GM19043 (cell line): Measurements from ENCODE around the gene FLCN.
"Not testable (repeated sequence)": the region's sequence is repeated elsewhere in the genome, so short reads cannot be mapped to it uniquely, and the experiment has no call there.

Experiments used
- ATAC-seq: cut with Tn5 transposase; IDR thresholded peaks from one replicate; pipeline ENCODE4 v1.9.1; 2021; ENCODE audit warnings: low read depth; ENCODE audit not compliant: unreplicated experiment

Gene FLCN

GRCh38 chr17:17188586-17188985 lies 48.4 kb downstream of the FLCN start:
- ATAC-seq, result no peak

GRCh38 chr17:17186551-17187505 lies 50.1 kb downstream of the FLCN start:
- ATAC-seq, result no peak

DNA sequence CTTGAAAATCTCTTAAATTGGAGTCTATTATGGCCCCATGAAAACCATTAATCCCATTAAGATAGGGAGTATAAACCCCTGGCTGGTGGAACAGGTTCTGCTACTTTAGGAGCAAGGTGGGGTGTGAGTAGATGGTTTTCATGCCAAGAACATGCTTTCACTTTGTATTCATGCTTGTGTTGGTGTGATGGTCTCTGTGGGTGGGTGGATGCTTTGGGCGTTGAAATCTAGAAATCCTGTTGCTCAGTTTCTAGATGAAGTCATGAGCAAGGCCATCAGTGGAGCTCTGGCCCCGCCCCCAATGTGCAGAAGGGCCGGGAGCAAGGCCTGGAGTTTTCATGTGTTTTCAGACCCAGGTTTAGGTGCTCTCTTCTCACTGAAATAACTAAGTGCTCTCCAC lies 50.9 kb downstream of the FLCN start:
- no peak for ATAC-seq

GRCh38 chr17:17184985-17185757 lies 51.8 kb downstream of the FLCN start:
- not testable (repeated sequence) for ATAC-seq

DNA sequence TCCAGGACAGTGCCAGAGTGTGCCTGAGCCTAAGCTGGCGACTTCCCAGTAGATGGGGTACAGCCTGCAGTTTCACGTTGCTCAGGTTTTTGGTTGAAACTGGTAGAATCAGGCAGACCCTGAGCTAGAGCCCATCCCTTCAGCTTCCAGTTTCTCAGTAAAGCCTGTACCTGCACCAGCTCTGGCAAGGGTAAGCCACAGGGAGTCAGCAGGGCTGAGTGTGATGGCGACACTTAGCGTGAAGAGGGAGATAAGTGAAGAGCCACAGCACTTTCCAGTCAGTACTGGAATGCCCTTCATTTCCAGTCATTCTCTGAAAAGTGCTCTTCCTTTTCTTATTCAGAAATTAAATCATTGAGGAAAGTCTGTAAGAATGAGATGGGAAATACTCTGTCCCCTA lies 53.2 kb downstream of the FLCN start:
- ATAC-seq, result no peak

DNA sequence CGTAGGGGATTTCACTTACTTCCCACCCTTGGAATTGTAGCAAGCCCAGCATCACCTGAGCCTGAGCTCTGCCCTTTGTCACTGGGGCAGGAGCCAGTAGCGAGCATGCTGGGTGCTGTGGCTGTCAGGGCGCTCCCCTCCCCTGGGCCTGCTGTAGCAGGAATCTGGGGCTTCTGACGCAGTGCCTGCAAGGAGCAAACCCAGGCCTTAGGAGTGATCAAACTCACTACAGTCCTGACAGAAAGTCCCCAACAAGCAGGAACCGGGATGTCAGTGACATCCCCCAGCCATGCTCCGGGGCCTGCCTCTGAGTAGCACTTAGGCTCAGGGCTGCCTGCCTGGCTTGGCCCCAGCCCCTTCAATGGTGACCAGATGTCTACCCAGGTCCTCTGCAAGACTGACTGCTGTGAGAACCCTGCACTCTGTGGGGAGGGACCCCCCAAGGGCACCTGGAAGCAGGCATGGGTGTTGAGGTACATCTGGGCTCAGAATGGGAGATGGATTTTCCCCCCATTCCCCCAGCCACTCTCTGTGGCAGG lies 54.3 kb downstream of the FLCN start:
- no peak for ATAC-seq

DNA sequence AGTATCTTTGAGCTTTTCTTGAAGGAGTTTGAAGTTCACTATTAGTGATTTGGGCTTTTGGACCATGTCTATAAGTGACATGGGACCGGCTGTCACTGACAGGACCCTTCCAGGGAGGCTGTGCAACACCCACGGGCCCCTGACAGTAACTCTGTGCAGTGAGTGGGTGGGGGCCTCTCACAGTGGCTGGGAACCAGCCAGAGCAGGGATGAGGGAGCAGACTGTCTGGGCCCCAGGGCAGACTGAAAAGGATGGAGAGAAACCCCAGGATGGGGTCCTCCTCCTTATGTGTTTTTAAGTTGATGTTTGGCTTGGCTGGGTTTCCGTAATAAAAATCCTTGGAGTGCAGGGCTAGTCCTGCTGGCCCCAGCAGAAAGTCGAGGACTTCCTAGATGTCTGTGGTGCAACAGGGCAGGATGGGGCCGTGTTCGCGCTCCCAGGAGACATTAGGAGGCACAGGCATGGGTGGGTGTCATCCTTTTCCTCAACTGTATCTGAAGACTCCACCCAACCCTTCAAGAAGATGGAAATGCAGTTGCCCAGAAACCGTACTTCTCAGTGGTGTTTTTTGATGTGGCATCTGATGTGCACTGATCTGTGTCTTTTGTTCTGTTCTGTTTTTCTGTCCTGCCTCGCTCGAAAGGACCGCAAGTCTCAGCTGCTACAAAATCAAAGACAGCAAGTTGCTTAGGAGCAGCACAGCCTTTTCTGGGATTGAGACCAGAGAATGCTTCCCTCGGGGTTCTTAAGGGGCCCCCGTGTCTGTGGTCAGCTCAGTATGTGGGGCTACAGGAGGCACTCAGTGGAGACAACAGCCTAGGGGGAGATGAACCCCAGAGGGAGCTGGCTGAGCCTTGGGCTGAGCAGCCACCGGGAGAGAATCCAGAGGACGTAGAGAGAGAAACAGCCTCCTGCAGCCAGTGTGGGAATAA lies 55.0 kb downstream of the FLCN start:
- no peak for ATAC-seq

- ATAC-seq, result no peak
Observed at GRCh38 chr17:17180741-17181525, 56.0 kb downstream of the FLCN start.

GRCh38 chr17:17180141-17180603 lies 56.8 kb downstream of the FLCN start:
- ATAC-seq, result no peak

- ATAC-seq, result peak; percentile 56
Observed at GRCh38 chr17:17179371-17179827, 57.6 kb downstream of the FLCN start.

GRCh38 chr17:17177176-17177575 lies 59.8 kb downstream of the FLCN start:
- ATAC-seq, result no peak

DNA sequence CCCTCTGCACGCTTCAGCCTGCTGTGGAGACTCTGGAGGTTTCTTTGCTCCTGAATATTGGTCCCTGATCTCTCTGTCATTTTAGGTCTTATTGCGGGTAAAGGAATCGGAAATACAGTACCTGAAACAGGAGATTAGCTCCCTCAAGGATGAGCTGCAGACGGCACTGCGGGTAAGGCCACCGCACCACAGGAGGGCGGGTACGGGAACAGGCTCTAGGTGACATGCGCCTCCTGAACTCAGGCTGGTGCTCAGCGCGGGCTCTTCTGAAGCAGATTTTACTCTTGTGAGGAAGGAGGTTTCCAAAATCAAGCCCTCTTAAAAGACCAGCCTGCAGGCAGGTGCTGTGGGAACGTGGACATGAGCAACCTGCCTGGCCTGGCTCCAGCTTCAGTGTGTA lies 60.6 kb downstream of the FLCN start:
- no peak for ATAC-seq

- ATAC-seq, result no peak
Observed at GRCh38 chr17:17175917-17176316, 61.1 kb downstream of the FLCN start.

DNA sequence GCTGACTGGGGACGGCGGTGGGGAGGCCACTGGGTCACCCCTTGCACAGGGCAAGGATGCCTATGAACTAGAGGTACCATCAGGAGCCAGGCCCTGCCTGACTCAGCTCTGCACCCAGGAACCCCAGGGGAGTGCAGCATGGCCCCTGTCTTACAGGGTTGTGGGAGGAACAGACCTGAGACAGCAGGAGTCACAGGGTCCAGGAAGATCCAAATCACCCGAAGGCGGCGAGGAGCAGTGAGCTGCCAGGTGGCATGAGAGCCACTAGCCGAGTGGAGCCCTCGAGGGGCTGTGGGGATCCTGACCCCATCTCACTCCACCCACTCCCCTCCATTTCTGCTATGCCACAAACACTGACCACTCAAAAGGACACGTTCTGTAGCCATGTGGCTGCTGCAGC lies 61.6 kb downstream of the FLCN start:
- ATAC-seq, result no peak

GRCh38 chr17:17173921-17174320 lies 63.0 kb downstream of the FLCN start:
- no peak for ATAC-seq

- no peak for ATAC-seq
Observed at GRCh38 chr17:17172990-17173389, 64.0 kb downstream of the FLCN start.

DNA sequence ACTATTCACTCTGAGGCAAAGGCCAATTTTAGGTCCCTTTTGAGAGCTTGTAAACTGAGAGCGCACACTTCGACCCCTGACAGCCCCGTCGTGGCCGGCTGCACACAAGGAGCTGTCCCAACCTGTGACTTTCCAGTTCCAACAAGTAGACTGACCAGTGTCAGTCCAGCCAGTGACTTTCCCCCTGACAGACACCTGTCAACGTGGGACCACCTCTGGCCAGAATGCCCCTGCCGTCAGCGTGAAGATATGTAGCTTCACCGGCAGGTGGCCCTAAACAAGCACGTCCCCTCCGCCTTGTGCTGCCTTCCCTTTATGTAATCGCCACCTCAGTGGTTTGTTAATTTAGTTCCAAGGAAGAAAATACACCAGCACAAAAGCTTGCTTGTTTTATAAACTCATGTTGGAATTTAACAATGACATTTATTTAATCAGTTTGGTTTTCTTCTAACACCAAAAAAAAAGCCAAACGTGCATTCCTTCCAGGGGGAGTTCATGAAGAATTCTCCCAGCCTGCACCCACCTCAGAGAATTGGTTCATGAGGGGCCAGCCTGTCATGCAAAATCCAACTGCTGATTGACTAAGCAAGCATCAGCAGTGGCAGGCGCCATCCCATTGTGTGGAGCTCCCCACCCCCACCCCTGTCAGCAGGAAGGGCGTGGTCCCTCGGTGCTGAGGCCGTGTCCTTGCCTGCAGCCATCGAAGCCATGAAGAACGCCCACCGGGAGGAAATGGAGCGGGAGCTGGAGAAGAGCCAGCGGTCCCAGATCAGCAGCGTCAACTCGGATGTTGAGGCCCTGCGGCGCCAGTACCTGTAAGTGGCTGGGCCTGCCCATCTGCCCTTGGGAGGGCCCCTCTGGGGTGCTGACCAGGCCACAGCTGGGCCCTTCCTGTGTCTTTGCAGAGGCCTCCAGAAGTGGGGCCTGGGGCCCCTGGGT lies 64.7 kb downstream of the FLCN start:
- no peak for ATAC-seq

DNA sequence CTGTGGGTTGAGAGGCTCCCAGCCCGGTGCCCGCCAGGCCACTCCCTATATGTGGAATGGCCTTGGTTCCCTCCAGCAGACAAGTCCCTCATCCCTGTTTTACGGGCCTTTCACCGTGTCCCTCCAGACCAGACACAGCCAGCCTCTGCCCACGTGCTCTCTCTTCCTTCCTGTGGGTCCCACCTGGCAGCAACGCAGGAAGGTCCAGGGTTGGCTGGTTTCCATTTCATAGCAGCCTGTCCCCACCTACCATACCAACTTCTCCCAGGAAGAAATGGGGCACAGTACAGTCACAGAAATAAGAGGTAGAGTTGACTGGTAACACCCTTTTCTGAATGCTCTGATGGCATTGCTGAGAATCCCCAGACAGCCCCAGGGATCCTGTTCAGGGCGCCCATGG lies 65.8 kb downstream of the FLCN start:
- ATAC-seq, result no peak
